ENCODE data around the gene TPP1.

Gene TPP1

GRCh38 chr11:6664551-6664950 is 45.3 kb upstream of the TPP1 start:
- Histone ChIP-seq H2AFZ (ENCODE audit: low read length) (no peak overlapping the region), H3K36me3 (ENCODE audit: insufficient read depth, low read length) (no peaks in the 10 kb centered on the region), H4K20me1 (ENCODE audit: insufficient read depth, low read length, poor library complexity, severe bottlenecking) (no peaks in the 10 kb centered on the region), H3K79me2 (ENCODE audit: insufficient read depth, low read length) (no peaks in the 10 kb centered on the region), H3K4me3 (ENCODE audit: low read length, poor library complexity, severe bottlenecking) (no peak overlapping the region), H3K9me2 (replicated peaks; ENCODE audit: low read depth, low read length) (no peaks in the 10 kb centered on the region), H3F3A (ENCODE audit: low read depth) (no peaks in the 10 kb centered on the region; the same call in 1 of the 2 replicates), H3K9ac (ENCODE audit: low read depth, low read length, poor library complexity, severe bottlenecking) (no peak overlapping the region), H3K27me3 (ENCODE audit: insufficient read depth, low read length, poor library complexity, severe bottlenecking) (no peaks in the 10 kb centered on the region), H3K9me3 (ENCODE audit: insufficient read depth, low read depth, low read length) (no peaks in the 10 kb centered on the region), H3K4me1 (ENCODE audit: insufficient read depth, low read length, poor library complexity, severe bottlenecking) (peaks cover under 1% of the 10 kb centered on the region), H3K4me2 (ENCODE audit: low read depth, low read length, poor library complexity, severe bottlenecking) (no peak overlapping the region)
- TF ChIP-seq CTCF (conservative IDR thresholded peaks at IDR 0.05; ENCODE audit: low read length) (no peak), EZH2phosphoT487 (IDR thresholded peaks at IDR 0.05; ENCODE audit: borderline replicate concordance) (no peak)

GRCh38 chr11:6663794-6664469 is 44.7 kb upstream of the TPP1 start:
- no peaks in the 10 kb centered on the region for H3K9me2 ChIP-seq (replicated peaks; ENCODE audit: low read depth, low read length)
- no peaks in the 10 kb centered on the region for H3K79me2 ChIP-seq (ENCODE audit: insufficient read depth, low read length)
- no peaks in the 10 kb centered on the region for H3K36me3 ChIP-seq (ENCODE audit: insufficient read depth, low read length)
- H3K4me1 ChIP-seq (ENCODE audit: insufficient read depth, low read length, poor library complexity, severe bottlenecking): no peaks in the 10 kb centered on the region
- H3K9me3 ChIP-seq (ENCODE audit: insufficient read depth, low read depth, low read length): no peaks in the 10 kb centered on the region
- H3K27me3 ChIP-seq (ENCODE audit: insufficient read depth, low read length, poor library complexity, severe bottlenecking): no peaks in the 10 kb centered on the region
- H3K4me3 ChIP-seq (ENCODE audit: low read length, poor library complexity, severe bottlenecking): no peak overlapping the region
- no peak for TF ChIP-seq CTCF (conservative IDR thresholded peaks at IDR 0.05; ENCODE audit: low read length)
- H2AFZ ChIP-seq (ENCODE audit: low read length): peak overlapping the region; percentile 67
- H3K4me2 ChIP-seq (ENCODE audit: low read depth, low read length, poor library complexity, severe bottlenecking): no peak overlapping the region
- no peaks in the 10 kb centered on the region for H4K20me1 ChIP-seq (ENCODE audit: insufficient read depth, low read length, poor library complexity, severe bottlenecking)
- no peak overlapping the region for H3K9ac ChIP-seq (ENCODE audit: low read depth, low read length, poor library complexity, severe bottlenecking)
- H3F3A ChIP-seq (ENCODE audit: low read depth): no peaks in the 10 kb centered on the region; the same call in 1 of the 2 replicates

GRCh38 chr11:6660712-6661111 is 41.5 kb upstream of the TPP1 start:
- no peak overlapping the region for H3K4me2 ChIP-seq (ENCODE audit: low read depth, low read length, poor library complexity, severe bottlenecking)
- no peak overlapping the region for H3K4me3 ChIP-seq (ENCODE audit: low read length, poor library complexity, severe bottlenecking)
- H3K9me3 ChIP-seq (ENCODE audit: insufficient read depth, low read depth, low read length): no peaks in the 10 kb centered on the region
- no peaks in the 10 kb centered on the region for H4K20me1 ChIP-seq (ENCODE audit: insufficient read depth, low read length, poor library complexity, severe bottlenecking)
- H3K79me2 ChIP-seq (ENCODE audit: insufficient read depth, low read length): no peaks in the 10 kb centered on the region
- H3K9me2 ChIP-seq (replicated peaks; ENCODE audit: low read depth, low read length): no peaks in the 10 kb centered on the region
- no peak overlapping the region for H3K9ac ChIP-seq (ENCODE audit: low read depth, low read length, poor library complexity, severe bottlenecking)
- H3K27me3 ChIP-seq (ENCODE audit: insufficient read depth, low read length, poor library complexity, severe bottlenecking): no peaks in the 10 kb centered on the region
- H3F3A ChIP-seq (ENCODE audit: low read depth): no peaks in the 10 kb centered on the region
- H2AFZ ChIP-seq (ENCODE audit: low read length): no peak overlapping the region
- no peaks in the 10 kb centered on the region for H3K4me1 ChIP-seq (ENCODE audit: insufficient read depth, low read length, poor library complexity, severe bottlenecking)
- H3K36me3 ChIP-seq (ENCODE audit: insufficient read depth, low read length): no peaks in the 10 kb centered on the region
- TF ChIP-seq CTCF (conservative IDR thresholded peaks at IDR 0.05; ENCODE audit: low read length) (no peak), EZH2phosphoT487 (IDR thresholded peaks at IDR 0.05; ENCODE audit: borderline replicate concordance) (no peak)

Measured in Loucy (cell line).